Breast epithelium (tissue), 4 donors: ENCODE measurements around the gene COL5A1. TPM values are rescaled to one million over a fixed set of nuclear protein-coding genes. Genes with fewer than 3 reads are reported as not detected.

ENCODE experiments used
- DNase-seq, 2 donors: peaks; one replicate each; pipeline ENCODE4 v3.0.0-alpha.2; 2019; ENCODE audit warnings: low spot score in 2 of 2
- H3K27ac ChIP-seq, 2 donors: fragments of 200-600 bp; sonication (generic) in 1 of 2; one replicate each; pipeline ENCODE4 v1.5.1; 2016 to 2019; ENCODE audit warnings: mild to moderate bottlenecking in 1 of 2
- H3K27me3 ChIP-seq, 2 donors: fragments of 200-600 bp; sonication (generic) in 1 of 2; one replicate each; pipeline versions ENCODE4 v1.5.1 to v1.6.0; 2017 to 2019; ENCODE audit warnings: control low read depth in 1 of 2, mild to moderate bottlenecking in 1 of 2
- H3K36me3 ChIP-seq: fragments of 200-600 bp; one replicate; pipeline ENCODE4 v1.5.1; 2019
- H3K4me1 ChIP-seq, 2 donors: fragments of 200-600 bp; sonication (generic); one replicate each; pipeline ENCODE4 v1.5.1; 2016 to 2019; ENCODE audit warnings: control low read depth in 1 of 2
- H3K4me3 ChIP-seq, 3 donors: fragments of 200-600 bp; sonication (generic); 1 replicate in 2 of 3; 2 replicates in 1 of 3; pipeline ENCODE4 v1.5.1; 2016 to 2019; ENCODE audit warnings: mild to moderate bottlenecking in 3 of 3, moderate library complexity in 2 of 3
- H3K9me3 ChIP-seq, 2 donors: fragments of 200-600 bp; sonication (generic) in 1 of 2; one replicate each; pipeline ENCODE4 v1.5.1; 2016 to 2019; ENCODE audit warnings: control low read depth in 1 of 2
- POLR2A ChIP-seq: fragments of 450-650 bp; IDR thresholded peaks from one replicate; pipeline ENCODE4 v1.6.1; 2016; ENCODE audit warnings: antibody characterized with exemption, mild to moderate bottlenecking, moderate library complexity
- POLR2AphosphoS5 ChIP-seq, 3 donors: sonication (generic); formaldehyde crosslinking; IDR thresholded peaks; one replicate each; pipeline ENCODE4 v1.6.1; 2017; ENCODE audit warnings: antibody characterized with exemption in 3 of 3
- intact Hi-C: fragments of 100-400 bp; cut with DNase I; formaldehyde crosslinking; loops from one replicate; pipeline ENCODE4 v1.15.1; 2023; ENCODE audit warnings: low total_unique reads
- total RNA-seq, 3 donors: library from RNA; depleted of rRNA; stranded (reverse); fragments of >200 nt; gene quantifications; one replicate each; pipeline ENCODE4 v1.1.0, GENCODE V29; 2016
- TF ChIP-seq, protein P1 (sequence below), 3 donors: fragments of 450-650 bp; IDR thresholded peaks; one replicate each; pipeline ENCODE4 v1.5.1; 2016 to 2017; ENCODE audit warnings: antibody characterized with exemption in 3 of 3, mild to moderate bottlenecking in 3 of 3, moderate library complexity in 3 of 3

The COL5A1 gene
- total RNA-seq, 3 donors from 2014 or later: 12.1 to 17.0 (median 15.4) TPM

DNA sequence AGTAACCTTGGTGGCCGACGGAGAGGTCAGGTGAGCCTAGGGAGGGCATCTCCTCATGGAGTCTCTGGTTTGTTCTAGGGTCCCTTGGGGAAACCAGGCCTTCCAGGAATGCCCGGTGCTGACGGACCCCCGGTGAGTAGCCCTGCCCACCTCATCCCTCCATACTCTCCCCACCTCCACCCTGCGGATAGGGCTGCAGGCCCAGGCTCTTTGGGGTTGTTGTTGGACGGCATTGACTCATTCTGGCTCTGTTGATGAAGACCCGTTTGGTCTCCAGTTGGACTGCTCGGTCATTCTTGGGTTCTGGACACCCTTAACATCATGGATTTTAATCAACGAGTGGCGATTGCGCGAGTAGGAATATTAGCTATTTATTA lies 126.7 kb downstream of the COL5A1 start:
- Histone ChIP-seq H3K36me3 (no peaks in the 10 kb centered on the region), H3K4me1 (no peaks in the 10 kb centered on the region), H3K4me3 (no peak overlapping the region), H3K27ac (peak overlapping the region; percentile 36 to 66), H3K9me3 (no peaks in the 10 kb centered on the region), H3K27me3 (no peaks in the 10 kb centered on the region)
- TF ChIP-seq POLR2AphosphoS5 (IDR thresholded peaks at IDR 0.05) (no peak), POLR2A (no peak)
- TF ChIP-seq, protein P1, sequence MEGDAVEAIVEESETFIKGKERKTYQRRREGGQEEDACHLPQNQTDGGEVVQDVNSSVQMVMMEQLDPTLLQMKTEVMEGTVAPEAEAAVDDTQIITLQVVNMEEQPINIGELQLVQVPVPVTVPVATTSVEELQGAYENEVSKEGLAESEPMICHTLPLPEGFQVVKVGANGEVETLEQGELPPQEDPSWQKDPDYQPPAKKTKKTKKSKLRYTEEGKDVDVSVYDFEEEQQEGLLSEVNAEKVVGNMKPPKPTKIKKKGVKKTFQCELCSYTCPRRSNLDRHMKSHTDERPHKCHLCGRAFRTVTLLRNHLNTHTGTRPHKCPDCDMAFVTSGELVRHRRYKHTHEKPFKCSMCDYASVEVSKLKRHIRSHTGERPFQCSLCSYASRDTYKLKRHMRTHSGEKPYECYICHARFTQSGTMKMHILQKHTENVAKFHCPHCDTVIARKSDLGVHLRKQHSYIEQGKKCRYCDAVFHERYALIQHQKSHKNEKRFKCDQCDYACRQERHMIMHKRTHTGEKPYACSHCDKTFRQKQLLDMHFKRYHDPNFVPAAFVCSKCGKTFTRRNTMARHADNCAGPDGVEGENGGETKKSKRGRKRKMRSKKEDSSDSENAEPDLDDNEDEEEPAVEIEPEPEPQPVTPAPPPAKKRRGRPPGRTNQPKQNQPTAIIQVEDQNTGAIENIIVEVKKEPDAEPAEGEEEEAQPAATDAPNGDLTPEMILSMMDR (IDR thresholded peaks at IDR 0.05): no peak
- no peak for DNase-seq
- intact Hi-C loops: no loop called here

DNA sequence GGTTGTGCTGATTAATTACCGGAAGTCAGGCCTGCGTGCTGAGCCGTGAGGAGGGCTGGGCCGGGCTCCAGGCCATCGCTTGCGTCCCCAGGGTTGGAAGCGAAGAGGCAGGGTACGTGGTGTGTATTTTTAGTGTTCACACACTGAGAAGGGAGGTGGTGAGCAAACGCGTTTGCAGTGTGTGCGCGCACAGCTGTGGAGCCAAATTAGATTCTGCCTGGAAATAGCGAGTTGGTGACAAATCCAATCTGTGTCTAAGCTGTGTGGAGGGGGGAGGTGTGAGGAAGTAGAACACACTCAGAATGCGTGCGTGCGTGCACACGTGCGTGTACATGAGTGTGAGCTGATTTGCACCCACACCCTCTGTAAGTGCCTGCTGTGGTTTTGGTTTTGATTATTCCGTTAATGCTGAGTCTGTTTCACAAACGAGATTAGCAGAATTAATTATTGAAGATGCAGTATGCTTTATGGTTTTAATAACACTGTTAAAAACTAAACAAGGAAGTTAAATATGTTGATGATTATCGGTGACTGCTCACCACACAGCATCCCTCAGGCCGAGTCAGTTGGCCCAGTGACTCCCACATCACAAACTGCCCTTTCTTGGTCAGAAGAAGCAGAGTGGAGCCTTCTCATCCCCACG lies 127.2 kb downstream of the COL5A1 start:
- intact Hi-C loops: no loop called here
- DNase-seq: no peak
- TF ChIP-seq POLR2A: no peak
- TF ChIP-seq POLR2AphosphoS5 (IDR thresholded peaks at IDR 0.05): peak in 1 of 3 donors; percentile 10
- H3K4me3 ChIP-seq: no peak overlapping the region
- no peaks in the 10 kb centered on the region for H3K27me3 ChIP-seq
- H3K9me3 ChIP-seq: no peaks in the 10 kb centered on the region
- H3K4me1 ChIP-seq: no peaks in the 10 kb centered on the region
- no peaks in the 10 kb centered on the region for H3K36me3 ChIP-seq
- H3K27ac ChIP-seq: peak overlapping the region; percentile 36 to 66

DNA sequence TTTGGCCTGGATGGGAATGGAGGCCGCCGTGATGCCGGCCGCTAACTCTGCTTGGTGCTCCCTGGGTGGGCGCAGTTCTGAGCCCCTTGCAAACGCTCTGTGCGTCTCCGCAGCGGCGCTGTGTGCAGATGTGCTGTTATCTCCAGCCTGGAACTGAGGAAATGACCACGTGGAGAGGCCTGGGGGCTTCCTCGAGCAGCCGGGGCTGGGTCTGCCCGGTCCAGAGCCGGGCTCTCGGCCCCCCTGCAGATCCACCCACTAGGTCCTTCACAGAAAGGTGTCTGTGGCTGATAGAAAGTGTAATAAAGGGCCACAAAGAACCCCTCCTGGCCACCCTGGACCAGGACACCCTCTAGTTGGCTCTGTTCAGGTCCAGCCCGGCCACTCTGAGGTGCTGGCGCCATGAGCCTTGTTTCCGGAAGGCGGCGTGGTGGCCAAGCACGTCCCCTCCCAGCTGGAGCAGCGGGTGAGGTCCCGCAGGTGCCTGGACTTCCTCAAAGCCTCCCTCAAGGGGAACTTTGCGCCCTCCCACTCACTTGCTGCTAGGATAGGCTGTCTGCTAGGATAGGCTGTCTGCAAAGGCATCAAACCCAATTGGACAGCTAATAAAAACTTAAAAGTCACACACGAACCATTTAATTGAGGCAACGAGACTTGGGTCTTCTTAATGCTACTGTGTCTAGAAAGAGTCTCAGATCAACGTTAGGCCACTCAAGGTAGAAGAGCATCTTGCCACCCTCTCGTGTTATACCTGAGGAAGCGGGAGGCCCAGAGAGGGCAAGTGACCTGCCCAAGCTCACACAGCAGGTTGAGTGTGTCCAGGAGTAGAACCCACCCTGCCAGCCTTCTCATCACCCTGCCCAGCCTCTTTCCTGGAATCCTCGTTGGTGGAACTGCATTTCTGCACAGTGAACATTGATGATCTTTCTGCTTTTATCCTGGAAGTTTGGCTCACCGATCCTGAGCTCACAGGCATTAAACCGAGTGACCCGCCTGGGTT lies 129.7 kb downstream of the COL5A1 start:
- Histone ChIP-seq H3K27ac (no peak overlapping the region), H3K27me3 (no peaks in the 10 kb centered on the region), H3K36me3 (no peaks in the 10 kb centered on the region), H3K4me3 (no peak overlapping the region), H3K4me1 (no peaks in the 10 kb centered on the region), H3K9me3 (no peaks in the 10 kb centered on the region)
- intact Hi-C loops: loop anchor here (10.0 kb wide), 1 partner anchor 644 kb away; no protein-coding TSS in a partner anchor
- TF ChIP-seq POLR2AphosphoS5 (IDR thresholded peaks at IDR 0.05) (no peak), POLR2A (no peak)
- TF ChIP-seq, protein P1 (IDR thresholded peaks at IDR 0.05): no peak
- DNase-seq: no peak

DNA sequence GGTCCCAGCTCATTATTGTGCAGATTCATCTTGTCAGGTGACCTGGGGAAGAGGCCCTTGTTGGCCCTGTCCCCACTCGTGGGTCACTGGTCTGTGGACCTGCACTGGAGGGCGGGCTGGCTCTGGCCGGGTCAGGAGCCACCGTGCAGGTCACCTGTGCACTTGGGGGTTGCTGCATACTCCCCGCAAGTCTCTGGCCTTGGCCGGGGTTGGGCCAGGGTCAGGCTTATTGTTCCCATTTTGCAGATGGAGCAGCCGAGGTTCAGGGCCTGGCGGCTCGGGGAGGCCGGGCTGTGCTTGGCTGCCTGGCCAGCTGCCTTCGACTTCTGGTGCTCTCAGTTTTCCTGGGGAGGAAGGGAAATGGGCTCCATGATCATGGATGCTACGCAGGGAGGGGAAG lies 130.7 kb downstream of the COL5A1 start:
- H3K27me3 ChIP-seq: no peaks in the 10 kb centered on the region
- H3K9me3 ChIP-seq: no peaks in the 10 kb centered on the region
- no peaks in the 10 kb centered on the region for H3K4me1 ChIP-seq
- TF ChIP-seq POLR2AphosphoS5 (IDR thresholded peaks at IDR 0.05): no peak
- TF ChIP-seq, protein P1 (IDR thresholded peaks at IDR 0.05): no peak
- TF ChIP-seq POLR2A: no peak
- no peaks in the 10 kb centered on the region for H3K36me3 ChIP-seq
- intact Hi-C loops: loop anchor here (10.0 kb wide), 1 partner anchor 642 kb away; no protein-coding TSS in a partner anchor
- no peak for DNase-seq
- H3K4me3 ChIP-seq: no peak overlapping the region
- no peak overlapping the region for H3K27ac ChIP-seq

DNA sequence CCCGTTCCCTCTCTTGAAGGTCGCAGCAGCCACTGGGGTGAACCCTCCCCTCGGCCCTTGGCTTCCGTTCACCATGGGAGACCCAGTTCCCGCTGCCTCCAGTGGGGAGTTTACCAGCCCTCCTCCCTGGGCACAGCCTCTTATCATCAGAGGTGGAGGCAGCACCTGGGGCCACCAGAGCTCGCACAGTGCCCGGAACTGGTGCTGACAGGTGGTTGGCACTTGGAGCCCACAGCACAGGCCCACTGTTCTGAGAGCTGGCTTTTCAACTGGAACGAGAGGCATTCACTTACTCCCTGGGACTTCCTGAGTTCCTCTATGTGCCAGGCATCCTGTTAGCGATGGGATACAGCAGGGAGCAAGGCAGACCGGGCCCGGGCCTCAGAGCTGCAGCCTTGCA lies 132.2 kb downstream of the COL5A1 start:
- TF ChIP-seq, protein P1 (IDR thresholded peaks at IDR 0.05): no peak
- no peak for TF ChIP-seq POLR2A
- no peak for TF ChIP-seq POLR2AphosphoS5 (IDR thresholded peaks at IDR 0.05)
- H3K36me3 ChIP-seq: no peaks in the 10 kb centered on the region
- intact Hi-C loops: loop anchor here (10.0 kb wide), 1 partner anchor 641 kb away; no protein-coding TSS in a partner anchor
- no peak overlapping the region for H3K27ac ChIP-seq
- no peaks in the 10 kb centered on the region for H3K27me3 ChIP-seq
- H3K4me1 ChIP-seq: peaks cover 2 to 6% of the 10 kb centered on the region in 2 donors
- DNase-seq: no peak
- H3K9me3 ChIP-seq: no peaks in the 10 kb centered on the region
- no peak overlapping the region for H3K4me3 ChIP-seq
